Activated naive CD8-positive, alpha-beta T cell (primary cell): ENCODE data around the gene POLA2.
"Not testable (repeated sequence)": the region's sequence is repeated elsewhere in the genome, so short reads cannot be mapped to it uniquely, and the experiment has no call there.

Source experiments
- H3K27ac Mint-ChIP-seq: one replicate; pipeline ENCODE4 v1.8.0; 2021; ENCODE audit warnings: mixed read lengths
- H3K27me3 Mint-ChIP-seq: one replicate; pipeline ENCODE4 v1.8.0; 2021; ENCODE audit warnings: mixed read lengths
- H3K36me3 Mint-ChIP-seq: one replicate; pipeline ENCODE4 v1.8.0; 2021; ENCODE audit warnings: mixed read lengths
- H3K4me1 Mint-ChIP-seq: one replicate; pipeline ENCODE4 v1.8.0; 2021; ENCODE audit warnings: low read depth, mixed read lengths
- H3K4me3 Mint-ChIP-seq: one replicate; pipeline ENCODE4 v1.8.0; 2021; ENCODE audit warnings: mild to moderate bottlenecking, mixed read lengths
- H3K9me3 Mint-ChIP-seq: one replicate; pipeline ENCODE4 v1.8.0; 2021; ENCODE audit warnings: low read depth, mixed read lengths

The POLA2 gene

DNA sequence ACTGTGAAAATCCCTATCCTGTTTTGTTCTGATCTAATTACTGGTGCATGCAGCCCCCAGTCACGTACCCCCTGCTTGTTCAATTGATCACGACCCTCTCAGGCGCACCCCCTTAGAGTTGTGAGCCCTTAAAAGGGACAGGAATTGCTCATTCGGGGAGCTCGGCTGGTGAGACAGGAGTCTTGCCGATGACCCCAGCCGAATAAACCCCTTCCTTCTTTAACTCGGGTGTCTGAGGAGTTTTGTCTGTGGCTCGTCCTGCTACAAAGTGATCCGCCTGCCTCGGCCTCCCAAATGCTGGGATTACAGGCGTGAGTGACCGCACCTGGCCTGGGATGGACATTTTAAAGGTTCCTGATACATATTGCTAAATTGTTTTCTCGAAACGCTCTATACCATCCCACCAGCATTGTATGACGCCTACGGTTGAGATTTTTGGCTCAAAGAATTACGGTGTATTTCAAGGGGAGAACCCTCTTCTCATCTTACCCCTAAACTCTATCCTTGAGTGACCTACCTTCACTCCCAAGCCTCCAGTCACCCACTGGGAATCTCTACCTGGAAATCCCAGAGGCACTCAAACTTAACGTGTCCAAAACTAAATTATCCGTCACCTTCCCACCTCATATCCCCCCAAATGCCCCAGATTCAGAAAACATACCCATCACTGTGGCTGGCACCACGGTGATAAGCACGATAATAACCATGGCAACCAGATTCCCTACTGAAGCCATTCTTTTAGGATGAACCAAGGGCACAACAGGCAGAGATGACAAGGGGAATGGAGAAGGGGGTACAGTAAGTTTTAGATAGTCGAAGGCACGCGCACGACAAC lies 789 bp upstream of the POLA2 start:
- Mint-ChIP-seq H3K27me3 (no peaks in the 10 kb centered on the region), H3K9me3 (no peaks in the 10 kb centered on the region), H3K27ac (peak overlapping the region; percentile 95), H3K4me3 (peak overlapping the region; percentile 95), H3K36me3 (peaks cover 5% of the 10 kb centered on the region), H3K4me1 (peaks cover 42% of the 10 kb centered on the region)

DNA sequence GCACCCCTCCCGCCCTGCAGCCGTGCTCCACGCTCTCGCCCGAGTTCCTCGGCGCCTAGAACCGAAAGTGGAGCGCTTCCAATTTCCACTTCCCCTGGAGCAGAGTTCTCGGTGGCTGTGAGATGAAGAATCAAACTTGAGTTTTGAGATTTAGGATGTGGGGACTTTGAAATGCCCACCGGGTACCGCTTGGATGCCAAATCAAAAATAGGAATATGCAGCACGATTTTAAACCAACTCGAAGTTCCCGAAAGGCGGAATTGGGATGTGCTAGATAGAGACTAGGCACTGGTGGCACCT lies 569 bp downstream of the POLA2 start:
- Mint-ChIP-seq H3K27me3 (no peaks in the 10 kb centered on the region), H3K4me3 (peak overlapping the region; percentile 95), H3K4me1 (peaks cover 46% of the 10 kb centered on the region), H3K9me3 (no peaks in the 10 kb centered on the region), H3K36me3 (peaks cover 11% of the 10 kb centered on the region), H3K27ac (peak overlapping the region; percentile 95)

DNA sequence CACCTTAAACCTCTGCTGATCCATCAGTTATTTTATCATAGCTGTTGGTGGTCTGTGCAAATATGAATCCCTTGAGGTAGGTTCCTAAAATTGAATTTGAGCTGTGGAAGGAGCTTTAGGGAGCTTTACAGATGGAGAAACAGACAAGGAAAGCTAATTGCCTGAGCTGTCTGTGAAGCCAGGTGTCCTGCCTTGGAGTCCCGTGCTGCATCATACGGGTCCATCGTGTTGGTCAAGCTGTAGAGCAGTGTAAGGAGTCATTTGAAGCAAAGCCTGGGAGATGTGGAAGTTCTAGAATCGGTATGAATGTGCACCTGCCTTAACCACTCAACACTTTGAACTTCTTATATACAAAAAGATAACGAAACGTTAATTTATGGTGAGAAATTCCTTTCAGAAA lies 1.0 kb downstream of the POLA2 start:
- Mint-ChIP-seq H3K36me3 (peaks cover 11% of the 10 kb centered on the region), H3K9me3 (no peaks in the 10 kb centered on the region), H3K4me1 (peaks cover 46% of the 10 kb centered on the region), H3K27me3 (no peaks in the 10 kb centered on the region), H3K4me3 (peak overlapping the region; percentile 95), H3K27ac (peak overlapping the region; percentile 95)

DNA sequence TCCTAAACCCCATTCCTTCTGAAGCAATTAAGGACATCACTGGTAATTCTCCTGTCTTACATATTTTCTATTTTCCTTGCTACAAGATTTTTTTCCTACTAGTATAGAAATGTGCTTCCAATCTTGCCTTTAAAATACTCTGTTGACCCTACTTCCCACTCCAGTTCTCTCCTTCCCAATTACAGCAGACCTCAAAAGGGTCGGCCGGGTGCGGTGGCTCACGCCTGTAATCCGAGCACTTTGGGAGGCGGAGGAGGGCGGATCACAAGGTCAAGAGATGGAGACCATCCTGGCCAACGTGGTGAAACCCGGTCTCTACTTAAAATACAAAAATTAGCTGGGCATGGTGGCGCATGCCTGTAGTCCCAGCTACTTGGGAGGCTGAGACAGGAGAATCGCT lies 3.0 kb downstream of the POLA2 start:
- peaks cover 37% of the 10 kb centered on the region for H3K4me1 Mint-ChIP-seq

DNA sequence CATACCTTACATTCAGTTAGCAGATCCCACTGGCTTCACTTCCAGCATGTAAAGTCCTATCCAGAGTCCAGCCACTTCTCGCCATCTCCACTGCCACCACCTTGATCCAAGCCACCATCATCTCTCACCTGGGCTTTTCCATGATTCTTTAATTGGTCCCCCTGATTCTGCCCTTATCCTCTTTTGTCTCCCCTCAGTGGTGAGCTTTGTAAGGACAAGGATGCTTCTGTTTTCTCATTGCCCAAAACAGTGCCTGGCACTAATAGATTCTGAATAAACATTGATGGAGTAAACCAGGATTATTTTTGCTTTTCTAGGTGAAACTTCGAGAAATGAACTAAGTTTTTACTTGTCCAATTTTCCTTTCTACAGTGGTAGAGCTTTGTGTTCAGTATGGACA lies 4.4 kb downstream of the POLA2 start:
- Mint-ChIP-seq H3K4me3 (no peak overlapping the region), H3K9me3 (no peaks in the 10 kb centered on the region), H3K4me1 (peaks cover 27% of the 10 kb centered on the region), H3K36me3 (peaks cover 19% of the 10 kb centered on the region), H3K27me3 (no peaks in the 10 kb centered on the region), H3K27ac (no peak overlapping the region)

More for the DNA sequence above, 3.0 kb downstream of the POLA2 start:
- peak overlapping the region; percentile 72 for H3K4me3 Mint-ChIP-seq
- peak overlapping the region; percentile 42 for H3K27ac Mint-ChIP-seq
- peaks cover 16% of the 10 kb centered on the region for H3K36me3 Mint-ChIP-seq
- H3K27me3 Mint-ChIP-seq, H3K9me3 Mint-ChIP-seq: not testable (repeated sequence)

DNA sequence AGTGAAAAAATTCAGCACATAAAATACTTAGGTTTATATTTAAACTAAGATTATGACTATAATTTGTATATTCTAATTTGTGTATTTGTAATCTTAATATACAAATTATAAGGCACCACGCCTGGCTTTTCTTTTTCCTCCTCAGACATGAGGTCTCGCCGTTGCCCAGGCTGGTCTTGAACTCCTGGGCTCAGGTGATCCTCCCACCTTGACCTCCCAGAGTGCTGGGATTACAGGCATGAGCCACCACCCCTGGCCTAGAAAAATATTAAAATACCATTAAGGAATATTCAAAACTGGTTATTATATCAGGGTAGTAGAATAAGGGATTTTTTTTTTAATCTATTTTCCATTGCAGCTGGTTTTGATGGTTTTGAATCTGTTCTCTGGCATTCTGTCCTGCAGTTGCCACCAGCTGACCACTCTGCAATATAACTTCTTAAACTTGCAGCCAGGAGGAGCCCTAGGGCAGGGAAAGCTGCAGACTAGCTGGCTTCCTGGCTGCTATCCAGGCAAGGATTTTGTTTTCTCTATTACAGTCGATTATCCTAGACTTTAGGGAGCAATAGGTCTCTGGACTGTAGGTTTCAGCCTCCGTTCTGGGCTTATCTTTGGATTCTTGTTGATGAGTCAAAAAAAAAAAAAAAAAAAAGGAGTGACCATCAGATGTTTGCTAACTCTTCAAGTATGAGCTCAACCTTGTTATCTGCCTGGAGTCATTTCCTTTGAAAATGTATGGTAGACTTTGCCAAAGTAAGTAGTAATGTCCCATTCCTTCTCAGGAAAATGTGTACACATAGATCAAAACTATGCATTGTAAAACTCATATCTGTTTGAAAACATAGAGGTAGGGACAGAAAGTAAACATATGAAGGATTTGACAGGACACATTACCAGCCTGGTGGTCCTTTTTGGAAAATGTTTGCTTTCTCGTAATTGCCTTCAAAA lies 13.2 kb downstream of the POLA2 start:
- Mint-ChIP-seq H3K4me1 (peaks cover 16% of the 10 kb centered on the region), H3K27ac (no peak overlapping the region), H3K27me3 (no peaks in the 10 kb centered on the region), H3K9me3 (no peaks in the 10 kb centered on the region), H3K36me3 (peaks cover 11% of the 10 kb centered on the region), H3K4me3 (no peak overlapping the region)

DNA sequence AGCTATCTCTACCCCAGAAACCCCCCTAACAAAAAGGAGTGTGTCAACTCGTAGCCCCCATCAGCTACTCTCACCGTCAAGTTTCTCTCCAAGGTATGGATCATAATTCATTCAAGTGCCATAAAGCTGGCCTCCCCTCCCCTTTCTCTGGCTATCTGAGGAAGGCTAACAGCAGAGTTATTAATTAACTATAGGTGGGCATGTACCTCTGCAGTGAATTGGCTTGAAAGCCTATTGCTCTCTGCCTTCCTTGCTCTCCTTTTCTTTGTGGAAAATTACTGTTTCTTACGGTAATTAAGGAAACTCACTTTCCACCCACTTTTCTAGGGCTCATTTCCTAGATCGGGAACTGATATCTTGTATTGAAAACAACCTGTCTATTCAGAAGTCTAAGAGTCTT lies 14.1 kb downstream of the POLA2 start:
- H3K27me3 Mint-ChIP-seq: no peaks in the 10 kb centered on the region
- H3K36me3 Mint-ChIP-seq: peaks cover 10% of the 10 kb centered on the region

DNA sequence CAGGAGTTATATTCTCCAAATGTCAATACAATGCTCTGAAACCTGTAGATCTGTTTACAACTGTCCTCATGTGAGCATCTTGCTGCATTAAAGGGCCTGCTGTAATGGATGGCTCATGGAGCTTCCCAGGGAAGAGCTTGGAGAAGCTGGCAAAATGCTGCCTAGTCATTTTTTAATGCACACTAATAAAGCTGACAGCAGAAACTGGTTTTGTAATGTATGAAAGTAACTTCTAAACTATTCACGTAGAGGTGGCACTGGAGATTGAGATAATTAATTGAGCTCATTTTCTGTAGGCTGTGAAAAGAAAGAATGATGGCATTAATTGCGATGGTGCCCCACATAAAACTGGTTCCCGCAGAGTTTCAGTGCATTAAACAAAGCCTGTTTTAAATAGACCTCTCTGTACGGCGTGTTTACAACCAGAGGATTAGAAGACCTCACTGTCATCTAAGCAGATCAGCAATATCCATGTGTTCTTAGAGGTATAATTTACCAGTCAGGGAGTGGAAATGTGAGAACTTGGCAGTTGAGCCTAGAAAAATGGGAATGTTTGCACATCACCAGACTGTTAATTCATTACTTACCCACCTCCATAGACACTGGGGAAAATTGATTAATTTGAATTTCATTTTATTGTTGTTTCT lies 16.0 kb downstream of the POLA2 start:
- H3K27ac Mint-ChIP-seq: no peak overlapping the region
- no peak overlapping the region for H3K4me3 Mint-ChIP-seq
- H3K36me3 Mint-ChIP-seq: peaks cover 14% of the 10 kb centered on the region
- H3K27me3 Mint-ChIP-seq: no peaks in the 10 kb centered on the region
- H3K4me1 Mint-ChIP-seq: peaks cover 25% of the 10 kb centered on the region
- H3K9me3 Mint-ChIP-seq: no peaks in the 10 kb centered on the region

More for the DNA sequence above, 14.1 kb downstream of the POLA2 start:
- peaks cover 23% of the 10 kb centered on the region for H3K4me1 Mint-ChIP-seq
- no peak overlapping the region for H3K27ac Mint-ChIP-seq
- no peak overlapping the region for H3K4me3 Mint-ChIP-seq
- H3K9me3 Mint-ChIP-seq: no peaks in the 10 kb centered on the region

DNA sequence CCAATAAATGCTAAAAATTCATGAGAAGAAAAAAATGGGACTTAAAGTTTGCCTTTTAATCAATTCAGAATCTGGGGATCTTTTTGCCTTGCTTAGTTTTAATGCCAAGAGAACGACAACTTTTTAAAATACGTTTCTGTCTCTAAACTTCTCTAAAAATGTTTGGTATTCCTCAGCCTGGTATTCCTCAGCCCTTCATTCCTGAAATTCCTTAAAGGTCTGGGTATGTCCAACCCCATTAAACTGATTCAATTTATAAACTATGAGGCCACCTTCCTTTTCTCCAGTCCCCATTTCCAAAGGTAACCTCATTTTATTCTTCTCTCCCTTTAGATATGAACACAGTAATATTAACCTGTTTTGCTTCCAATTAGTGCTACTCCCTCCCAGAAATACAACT lies 16.6 kb downstream of the POLA2 start:
- Mint-ChIP-seq H3K27ac (no peak overlapping the region), H3K9me3 (no peaks in the 10 kb centered on the region), H3K36me3 (peaks cover 14% of the 10 kb centered on the region), H3K4me3 (no peak overlapping the region), H3K4me1 (peaks cover 25% of the 10 kb centered on the region), H3K27me3 (no peaks in the 10 kb centered on the region)

DNA sequence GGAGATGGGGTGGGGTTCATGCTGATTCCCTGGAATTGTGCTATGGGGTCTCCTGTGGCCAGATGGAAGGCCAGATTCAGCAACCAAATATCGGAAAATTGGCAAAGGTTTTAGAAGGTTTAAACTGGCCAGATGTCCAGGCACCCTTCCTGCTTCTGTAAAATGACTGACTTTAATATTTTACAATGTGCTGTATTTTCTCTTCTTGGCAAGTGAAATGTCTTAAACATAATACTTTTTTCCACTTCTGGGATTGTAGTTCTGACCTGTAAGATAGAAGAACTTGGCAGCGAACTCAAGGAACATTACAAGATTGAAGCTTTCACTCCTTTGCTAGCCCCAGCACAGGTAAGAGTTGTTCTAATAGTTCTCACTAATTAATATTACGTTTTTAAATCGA lies 17.5 kb downstream of the POLA2 start:
- H3K9me3 Mint-ChIP-seq: no peaks in the 10 kb centered on the region
- peak overlapping the region; percentile 62 for H3K4me3 Mint-ChIP-seq
- peaks cover 25% of the 10 kb centered on the region for H3K4me1 Mint-ChIP-seq
- peak overlapping the region; percentile 93 for H3K27ac Mint-ChIP-seq
- peaks cover 14% of the 10 kb centered on the region for H3K36me3 Mint-ChIP-seq
- no peaks in the 10 kb centered on the region for H3K27me3 Mint-ChIP-seq

DNA sequence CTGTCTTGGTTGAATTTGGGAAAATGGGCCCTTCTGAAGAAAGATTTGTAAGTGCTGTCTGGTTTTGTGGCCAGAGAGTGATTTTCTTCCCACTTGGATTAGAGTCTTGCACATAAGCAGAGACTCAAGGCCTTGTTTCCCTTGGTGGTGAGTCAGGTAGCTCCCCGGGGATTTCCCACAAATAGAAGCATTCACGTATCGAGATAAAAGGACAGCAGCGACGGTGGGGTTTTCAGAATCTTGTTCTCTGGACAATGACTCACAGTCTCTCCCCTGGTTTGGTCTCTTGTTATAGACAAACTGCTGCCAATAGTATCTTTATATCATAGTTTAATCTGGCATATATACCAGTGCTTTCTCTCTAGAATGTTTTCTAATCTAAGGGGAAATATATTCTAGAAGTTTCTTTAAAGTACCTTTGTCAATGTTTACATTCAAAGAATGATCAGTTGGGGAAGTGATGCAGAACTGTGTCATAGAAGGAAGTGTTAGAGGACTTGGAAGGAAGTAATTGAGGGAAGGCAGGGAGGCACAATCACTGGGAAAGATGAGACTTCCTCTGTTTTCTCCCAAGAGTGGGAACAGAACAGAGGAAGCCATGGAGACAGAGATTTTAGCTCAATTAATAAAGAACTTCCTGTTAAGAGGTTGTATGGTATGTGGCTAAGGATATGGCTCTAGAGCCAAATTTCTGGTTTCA lies 18.1 kb downstream of the POLA2 start:
- H3K4me1 Mint-ChIP-seq: peaks cover 25% of the 10 kb centered on the region
- H3K27ac Mint-ChIP-seq: peak overlapping the region; percentile 93
- peak overlapping the region; percentile 62 for H3K4me3 Mint-ChIP-seq
- H3K36me3 Mint-ChIP-seq: peaks cover 14% of the 10 kb centered on the region
- no peaks in the 10 kb centered on the region for H3K9me3 Mint-ChIP-seq
- H3K27me3 Mint-ChIP-seq: no peaks in the 10 kb centered on the region

DNA sequence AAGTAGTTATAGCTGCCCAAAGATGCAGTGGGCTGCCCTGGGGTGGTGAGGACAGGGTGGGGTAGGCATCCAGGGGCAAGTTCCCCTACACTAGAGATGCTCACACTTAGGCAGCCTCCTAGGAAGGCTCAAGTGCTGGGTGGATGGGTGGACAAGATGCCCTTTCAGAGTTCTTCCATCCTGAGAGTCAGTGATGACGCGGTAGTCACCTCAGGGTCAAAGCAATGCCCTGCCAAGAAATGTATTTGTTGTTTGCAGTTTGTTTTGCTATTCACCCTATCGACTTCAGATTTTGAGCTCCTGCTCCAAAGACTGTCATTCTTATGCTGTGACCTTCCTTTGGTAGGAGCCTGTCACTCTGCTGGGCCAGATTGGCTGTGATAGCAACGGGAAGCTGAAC lies 18.9 kb downstream of the POLA2 start:
- H3K9me3 Mint-ChIP-seq: no peaks in the 10 kb centered on the region
- peaks cover 25% of the 10 kb centered on the region for H3K4me1 Mint-ChIP-seq
- H3K27me3 Mint-ChIP-seq: no peaks in the 10 kb centered on the region
- H3K27ac Mint-ChIP-seq: peak overlapping the region; percentile 93
- H3K4me3 Mint-ChIP-seq: no peak overlapping the region
- peaks cover 14% of the 10 kb centered on the region for H3K36me3 Mint-ChIP-seq

DNA sequence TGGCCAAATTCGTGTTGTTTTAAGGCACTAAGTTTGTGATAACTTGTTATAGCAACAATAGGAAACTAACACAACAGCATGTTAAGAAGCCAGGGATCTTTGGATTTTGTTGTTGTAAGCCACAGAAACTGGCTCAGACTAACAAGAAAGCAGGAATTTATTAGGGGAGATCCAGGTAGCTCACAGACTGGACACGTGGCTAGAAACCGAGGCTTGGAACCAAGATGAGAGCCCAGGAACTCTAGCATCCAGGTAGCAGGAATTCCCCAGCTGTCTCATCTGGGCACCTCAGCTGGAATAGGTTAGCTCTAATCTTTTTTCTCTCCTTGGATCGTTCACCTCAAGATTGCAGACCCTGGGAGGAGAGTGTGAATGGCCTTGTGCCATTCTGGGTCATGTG lies 24.9 kb downstream of the POLA2 start:
- peaks cover 22% of the 10 kb centered on the region for H3K36me3 Mint-ChIP-seq
- no peak overlapping the region for H3K27ac Mint-ChIP-seq
- no peak overlapping the region for H3K4me3 Mint-ChIP-seq
- H3K9me3 Mint-ChIP-seq: no peaks in the 10 kb centered on the region
- no peaks in the 10 kb centered on the region for H3K4me1 Mint-ChIP-seq
- H3K27me3 Mint-ChIP-seq: no peaks in the 10 kb centered on the region

DNA sequence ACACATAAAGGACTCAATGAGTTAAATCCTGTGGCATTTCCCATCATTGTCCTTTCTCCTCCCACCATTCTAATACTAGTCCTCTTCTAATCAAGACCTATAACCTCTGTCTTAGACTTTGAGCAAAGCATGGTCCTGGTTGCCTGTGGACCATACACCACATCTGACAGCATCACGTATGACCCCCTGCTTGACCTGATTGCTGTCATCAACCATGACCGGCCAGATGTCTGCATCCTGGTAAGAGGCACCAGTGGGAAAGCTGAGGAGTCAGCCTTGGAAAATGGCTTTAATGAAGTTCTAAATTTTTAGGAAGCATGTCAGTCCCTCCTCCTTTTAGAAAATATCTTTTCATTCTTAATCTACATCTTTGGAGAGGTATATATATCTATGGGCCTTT lies 25.8 kb downstream of the POLA2 start:
- Mint-ChIP-seq H3K9me3 (no peaks in the 10 kb centered on the region), H3K4me1 (no peaks in the 10 kb centered on the region), H3K27me3 (no peaks in the 10 kb centered on the region), H3K4me3 (no peak overlapping the region), H3K36me3 (peaks cover 17% of the 10 kb centered on the region), H3K27ac (no peak overlapping the region)
